ENCODE results near the gene MALT1.
"Not testable (repeated sequence)": the region's sequence is repeated elsewhere in the genome, so short reads cannot be mapped to it uniquely, and the experiment has no call there.

Gene MALT1

DNA sequence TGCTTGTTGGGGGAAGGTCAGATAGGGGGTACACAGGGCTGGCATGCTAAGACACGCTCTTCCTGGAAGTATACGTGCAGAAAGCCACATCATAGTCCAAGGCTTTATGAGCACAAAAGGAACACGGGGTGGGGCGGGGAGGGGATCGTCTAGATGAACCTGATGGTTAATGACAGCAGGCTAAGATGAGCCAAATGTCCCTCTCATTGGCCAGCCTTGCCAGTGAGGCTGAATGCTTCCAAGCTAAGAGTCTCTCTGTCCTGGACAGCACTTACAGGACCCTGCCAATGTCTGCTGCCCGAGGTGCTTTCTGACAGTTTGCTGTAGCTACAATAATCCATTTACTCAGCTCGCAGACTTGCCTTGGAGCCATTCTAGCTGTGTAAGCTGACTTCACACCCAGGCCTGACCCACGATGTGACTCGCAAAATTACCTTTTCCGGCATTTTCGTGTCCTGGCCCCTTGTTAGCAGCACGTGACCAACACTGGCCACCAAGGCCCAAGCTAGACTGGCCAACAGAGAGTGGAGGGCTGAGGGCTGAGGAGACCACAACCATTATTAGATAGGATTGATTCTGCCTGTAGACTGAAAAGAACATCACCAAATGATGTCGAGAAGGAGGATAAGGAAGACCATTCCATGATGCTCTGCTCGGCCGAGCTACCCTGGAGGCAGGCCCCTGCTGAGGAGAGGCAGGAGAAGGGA is 84.2 kb downstream of the MALT1 start:
- Histone ChIP-seq H3K27me3 (peaks cover 20% of the 10 kb centered on the region), H3K36me3 (no peaks in the 10 kb centered on the region), H3K27ac (no peak overlapping the region), H3K4me1 (ENCODE audit: control insufficient read depth in 1 of 2, insufficient read depth in 1 of 2, low read depth in 1 of 2, low read length in 1 of 2) (no peaks in the 10 kb centered on the region), H3K4me3 (ENCODE audit: low read depth in 1 of 2, low read length in 1 of 2) (no peak overlapping the region), H3K9me3 (no peaks in the 10 kb centered on the region)
- TF ChIP-seq CTCF (IDR thresholded peaks at IDR 0.05) = no peak

GRCh38 chr18:58756148-58756547 is 84.9 kb downstream of the MALT1 start:
- H3K4me3 ChIP-seq (ENCODE audit: low read depth in 1 of 2, low read length in 1 of 2) = no peak overlapping the region
- H3K4me1 ChIP-seq (ENCODE audit: control insufficient read depth in 1 of 2, insufficient read depth in 1 of 2, low read depth in 1 of 2, low read length in 1 of 2) = no peaks in the 10 kb centered on the region
- H3K27me3 ChIP-seq = peaks cover 20% of the 10 kb centered on the region
- no peak overlapping the region for H3K27ac ChIP-seq
- no peak for TF ChIP-seq CTCF (IDR thresholded peaks at IDR 0.05)
- H3K9me3 ChIP-seq = no peaks in the 10 kb centered on the region
- no peaks in the 10 kb centered on the region for H3K36me3 ChIP-seq

DNA sequence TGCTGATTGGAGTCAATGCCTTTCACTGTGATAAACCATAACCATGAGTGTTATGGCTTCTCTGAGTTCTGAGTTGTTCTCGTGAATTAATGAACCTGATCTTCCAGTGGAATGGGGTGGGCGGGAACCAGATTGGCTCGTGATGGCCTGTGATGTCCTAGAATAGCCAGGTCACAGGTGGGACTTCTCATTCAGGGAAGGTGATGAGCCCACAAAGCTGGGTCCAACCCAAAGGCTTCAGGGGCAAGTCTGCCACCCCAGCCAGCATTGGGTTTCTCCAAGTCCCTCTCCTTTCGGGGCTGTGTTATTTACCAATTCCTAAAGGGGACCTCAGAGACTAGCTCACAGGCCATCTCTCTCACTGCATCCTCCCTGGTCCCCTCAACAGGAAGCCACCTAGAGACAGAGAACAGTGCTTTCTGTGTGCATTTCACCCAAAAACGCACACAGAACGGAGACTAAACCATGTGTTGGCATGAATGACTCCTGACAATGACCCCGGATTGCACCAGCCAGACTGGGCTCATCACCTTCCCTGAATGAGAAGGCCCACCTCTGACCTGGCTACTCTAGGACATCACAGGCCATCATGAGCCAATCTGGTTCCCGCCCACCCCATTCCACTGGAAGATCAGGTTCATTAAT is 85.5 kb downstream of the MALT1 start:
- no peaks in the 10 kb centered on the region for H3K4me1 ChIP-seq (ENCODE audit: control insufficient read depth in 1 of 2, insufficient read depth in 1 of 2, low read depth in 1 of 2, low read length in 1 of 2)
- TF ChIP-seq CTCF (IDR thresholded peaks at IDR 0.05) = no peak
- no peaks in the 10 kb centered on the region for H3K9me3 ChIP-seq
- no peaks in the 10 kb centered on the region for H3K36me3 ChIP-seq
- H3K27me3 ChIP-seq = peaks cover 20% of the 10 kb centered on the region
- H3K27ac ChIP-seq = no peak overlapping the region
- no peak overlapping the region for H3K4me3 ChIP-seq (ENCODE audit: low read depth in 1 of 2, low read length in 1 of 2)

DNA sequence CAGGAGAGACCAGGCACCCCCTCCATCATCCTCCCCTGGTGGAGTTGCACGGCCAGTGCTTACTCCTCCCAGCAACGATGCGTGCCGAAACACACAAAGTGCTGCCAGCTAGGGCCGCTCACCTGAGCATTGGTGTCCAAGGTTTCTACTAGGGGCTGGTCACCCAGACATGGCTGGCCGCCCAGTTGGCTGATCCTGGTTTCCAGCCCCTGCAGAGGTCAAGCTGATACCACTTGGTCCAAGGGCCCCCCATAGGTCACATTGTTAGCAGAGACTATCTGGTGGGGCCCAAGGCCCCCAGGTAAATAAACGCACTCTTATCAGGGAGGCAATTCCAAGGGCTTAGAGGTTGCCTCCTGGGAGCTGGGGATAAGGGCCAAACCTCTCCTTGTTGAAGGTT is 86.1 kb downstream of the MALT1 start:
- H3K9me3 ChIP-seq, H3K27ac ChIP-seq: not testable (repeated sequence)
- peaks cover 24% of the 10 kb centered on the region for H3K27me3 ChIP-seq

DNA sequence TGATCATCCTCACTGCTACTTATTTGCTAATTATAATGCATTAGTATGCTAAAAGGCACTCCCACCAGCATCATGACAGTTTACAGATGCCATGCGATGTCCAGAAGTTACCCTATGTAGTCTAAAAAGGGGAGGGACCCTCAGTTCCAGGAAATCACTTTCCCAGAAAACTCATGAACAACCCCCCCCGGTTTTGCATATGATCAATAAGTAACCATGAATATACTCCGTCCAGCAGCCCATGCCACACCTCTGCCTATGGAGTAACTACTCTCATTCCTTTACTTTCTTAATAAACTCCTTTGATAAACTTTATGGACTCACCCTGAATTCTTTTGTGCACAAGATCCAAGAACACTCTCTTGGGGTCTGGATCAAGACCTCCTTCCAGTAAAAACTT is 86.8 kb downstream of the MALT1 start:
- Histone ChIP-seq H3K27ac (no peak overlapping the region), H3K27me3 (peaks cover 30% of the 10 kb centered on the region), H3K36me3 (no peaks in the 10 kb centered on the region), H3K4me1 (ENCODE audit: control insufficient read depth in 1 of 2, insufficient read depth in 1 of 2, low read depth in 1 of 2, low read length in 1 of 2) (no peaks in the 10 kb centered on the region), H3K4me3 (ENCODE audit: low read depth in 1 of 2, low read length in 1 of 2) (no peak overlapping the region), H3K9me3 (no peaks in the 10 kb centered on the region)
- TF ChIP-seq CTCF (IDR thresholded peaks at IDR 0.05) = no peak

More for the DNA sequence above, 86.1 kb downstream of the MALT1 start:
- not testable (repeated sequence) for H3K4me3 ChIP-seq (ENCODE audit: low read depth in 1 of 2, low read length in 1 of 2); H3K4me1 ChIP-seq (ENCODE audit: control insufficient read depth in 1 of 2, insufficient read depth in 1 of 2, low read depth in 1 of 2, low read length in 1 of 2); H3K36me3 ChIP-seq

- no peaks in the 10 kb centered on the region for H3K9me3 ChIP-seq
- H3K4me3 ChIP-seq (ENCODE audit: low read depth in 1 of 2, low read length in 1 of 2) = no peak overlapping the region
- H3K27ac ChIP-seq = no peak overlapping the region
- peaks cover 33% of the 10 kb centered on the region for H3K27me3 ChIP-seq
- H3K4me1 ChIP-seq (ENCODE audit: control insufficient read depth in 1 of 2, insufficient read depth in 1 of 2, low read depth in 1 of 2, low read length in 1 of 2) = no peaks in the 10 kb centered on the region
- no peaks in the 10 kb centered on the region for H3K36me3 ChIP-seq
- TF ChIP-seq CTCF (IDR thresholded peaks at IDR 0.05) = no peak
Measured at GRCh38 chr18:58758606-58759005, 87.3 kb downstream of the MALT1 start.
